Germinal center (tissue), 1 donor: ENCODE measurements around the gene MAP4K1.
A peak's percentile ranks its signal among the peaks of the same experiment; 100 is the strongest.

Experiments used
- DNase-seq: peaks from one replicate; pipeline ENCODE4 v3.0.0; 2012; ENCODE audit warnings: mixed read lengths, low spot score

Gene MAP4K1

DNA sequence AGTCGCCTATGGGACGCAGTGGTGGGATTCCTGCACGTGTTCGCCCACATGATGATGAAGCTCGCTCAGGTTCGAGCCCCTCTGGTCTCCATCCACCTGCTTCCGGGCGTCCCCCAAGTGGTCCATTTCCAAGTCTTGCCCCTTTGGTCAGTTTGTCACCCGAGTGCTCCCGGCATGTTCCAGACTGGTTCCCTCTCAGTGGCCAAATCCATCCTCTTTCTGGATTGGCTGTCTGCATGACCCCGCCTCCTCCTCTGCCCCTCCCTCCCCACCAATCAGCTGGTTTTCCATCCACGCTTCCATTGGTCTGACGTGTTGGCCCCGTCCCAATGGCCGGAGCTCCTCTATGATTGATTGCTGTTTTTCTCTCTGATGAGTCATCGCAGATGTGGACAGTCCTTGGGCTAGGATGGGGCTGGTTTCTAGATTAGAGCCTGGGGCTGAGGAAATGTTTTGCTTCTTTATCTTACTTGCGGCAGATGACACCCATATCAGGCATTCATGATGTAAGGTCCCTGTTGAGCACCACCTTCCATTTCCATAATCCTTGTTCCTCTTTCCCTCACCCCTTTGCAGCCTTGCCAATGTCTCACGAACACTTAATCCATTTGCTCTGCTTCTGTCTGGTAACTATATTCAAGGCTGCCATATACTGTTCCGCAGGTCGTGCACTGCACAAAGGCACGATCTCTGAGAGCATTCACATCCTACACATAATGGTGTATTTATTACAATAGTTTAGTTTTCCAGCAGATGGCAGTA, 73.8 kb downstream of the MAP4K1 start:
- peak; percentile 65 for DNase-seq

DNA sequence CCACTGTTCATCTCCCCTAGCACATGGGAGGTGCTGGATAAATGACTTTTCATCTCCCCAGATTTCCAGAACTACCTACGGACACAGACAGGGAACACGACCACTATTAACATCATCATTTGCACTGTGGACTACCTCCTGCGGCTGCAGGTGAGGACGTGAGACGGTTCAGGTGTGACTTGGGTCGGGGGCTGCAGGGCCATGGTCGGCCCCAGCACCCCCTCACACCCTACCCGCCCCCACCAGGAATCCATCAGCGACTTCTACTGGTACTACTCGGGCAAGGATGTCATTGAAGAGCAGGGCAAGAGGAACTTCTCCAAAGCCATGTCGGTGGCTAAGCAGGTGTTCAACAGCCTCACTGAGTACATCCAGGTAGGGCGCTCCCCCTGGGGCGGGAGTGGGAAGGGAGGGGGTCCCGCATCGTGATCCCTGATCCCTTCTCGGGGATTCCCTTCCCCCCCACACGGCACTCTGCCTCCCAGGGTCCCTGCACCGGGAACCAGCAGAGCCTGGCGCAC, 74.4 kb downstream of the MAP4K1 start:
- DNase-seq: no peak

DNA sequence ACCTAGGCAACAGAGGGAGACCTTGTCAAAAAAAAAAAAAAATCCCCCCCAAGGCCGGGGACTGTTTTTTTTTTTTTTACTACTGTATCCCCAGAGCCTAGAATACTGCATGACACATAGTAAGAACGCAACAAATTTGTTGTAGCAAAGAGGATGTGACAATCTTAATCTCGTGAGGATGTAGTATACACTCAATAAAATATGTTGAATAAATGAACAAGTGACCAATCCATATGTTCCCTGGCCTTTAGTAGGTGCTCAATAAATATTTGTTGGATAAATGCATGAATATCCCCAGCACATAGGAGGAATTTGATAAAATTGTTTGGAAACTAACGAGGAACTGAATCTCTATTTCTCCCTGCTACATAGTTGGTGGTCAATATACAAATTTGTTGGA, 75.7 kb downstream of the MAP4K1 start:
- DNase-seq: no peak

GRCh38 chr19:38539751-38540150, 78.0 kb downstream of the MAP4K1 start:
- no peak for DNase-seq

GRCh38 chr19:38538793-38539528, 78.8 kb downstream of the MAP4K1 start:
- no peak for DNase-seq

DNA sequence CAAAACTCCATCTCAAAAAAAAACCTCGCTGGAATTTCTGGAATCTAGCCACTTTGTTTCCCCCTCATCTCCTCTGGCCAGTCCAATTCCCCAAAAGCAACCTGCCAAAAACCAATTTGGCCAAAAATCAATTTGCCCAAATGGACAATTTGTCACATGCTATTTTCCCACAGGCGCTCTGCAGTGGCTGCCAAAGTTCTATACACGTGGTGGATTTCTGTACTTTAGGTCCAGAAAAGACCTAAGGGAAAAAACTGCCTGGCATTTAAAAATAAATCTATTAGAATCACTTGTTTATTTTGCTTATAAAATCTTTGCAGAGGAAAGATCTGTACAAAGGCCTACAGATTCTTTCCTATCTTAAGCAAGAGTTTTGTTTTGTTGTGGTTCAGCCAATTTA, 79.4 kb downstream of the MAP4K1 start:
- DNase-seq: no peak
